Activated naive CD4-positive, alpha-beta T cell treated with anti-CD3 and anti-CD28 coated beads, Interleukin-2, amount 10 ng/mL, durations not matched to agents 7 days and 5 days (primary cell): ENCODE data around the gene RXFP2.
A peak's percentile ranks its signal among the peaks of the same experiment; 100 is the strongest.

ENCODE experiments used
- CTCF ChIA-PET: fragments of 350-600 bp; sonication (Branson Sonifier 250); formaldehyde crosslinking; loops from one replicate; lab custom pipeline; 2021; ENCODE audit warnings: antibody characterized with exemption; lab: Charles Lee
- DNase-seq: peaks from one replicate; pipeline ENCODE4 v3.0.0-alpha.2; 2020
- H3K27ac Mint-ChIP-seq: one replicate; pipeline ENCODE4 v1.8.0; 2021; ENCODE audit warnings: mild to moderate bottlenecking, moderate library complexity, mixed read lengths
- H3K27me3 Mint-ChIP-seq: one replicate; pipeline ENCODE4 v1.8.0; 2021; ENCODE audit warnings: mild to moderate bottlenecking, mixed read lengths
- H3K36me3 Mint-ChIP-seq: one replicate; pipeline ENCODE4 v1.8.0; 2021; ENCODE audit warnings: mixed read lengths
- H3K4me1 Mint-ChIP-seq: one replicate; pipeline ENCODE4 v1.8.0; 2021; ENCODE audit warnings: mixed read lengths
- H3K4me3 Mint-ChIP-seq: one replicate; pipeline ENCODE4 v1.8.0; 2021; ENCODE audit warnings: mild to moderate bottlenecking, moderate library complexity, mixed read lengths
- H3K9me3 Mint-ChIP-seq: one replicate; pipeline ENCODE4 v1.8.0; 2021; ENCODE audit warnings: mixed read lengths

The RXFP2 gene

DNA sequence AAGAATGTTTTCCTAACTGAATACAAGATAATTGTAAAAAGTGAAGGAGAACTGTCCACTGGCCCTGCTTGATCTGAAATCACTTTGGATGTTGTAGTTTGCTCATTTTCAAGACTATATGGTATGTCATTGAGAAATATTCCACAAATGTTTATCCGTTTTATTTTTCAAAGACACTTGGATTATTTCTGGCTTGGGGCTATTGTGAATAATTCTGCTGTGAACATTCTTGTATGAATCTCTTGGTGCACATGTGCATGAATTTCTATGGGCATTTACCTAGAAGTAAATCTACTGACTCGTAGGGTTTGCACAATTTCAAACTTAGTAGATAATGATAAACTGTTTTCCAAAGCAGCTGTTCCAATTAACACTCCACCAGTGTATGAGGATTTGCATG, 8.6 kb downstream of the RXFP2 start:
- DNase-seq, result no peak
- peaks cover 8% of the 10 kb centered on the region for H3K27me3 Mint-ChIP-seq
- H3K27ac Mint-ChIP-seq, result no peak overlapping the region
- no peaks in the 10 kb centered on the region for H3K9me3 Mint-ChIP-seq
- no peaks in the 10 kb centered on the region for H3K36me3 Mint-ChIP-seq
- H3K4me3 Mint-ChIP-seq, result no peak overlapping the region
- H3K4me1 Mint-ChIP-seq, result no peaks in the 10 kb centered on the region
- CTCF ChIA-PET, result no interaction called here

GRCh38 chr13:31749929-31750328, 10.6 kb downstream of the RXFP2 start:
- H3K36me3 Mint-ChIP-seq, result no peaks in the 10 kb centered on the region
- no peak for DNase-seq
- CTCF ChIA-PET, result no interaction called here
- H3K27me3 Mint-ChIP-seq, result peaks cover 6% of the 10 kb centered on the region
- H3K4me3 Mint-ChIP-seq, result no peak overlapping the region
- H3K27ac Mint-ChIP-seq, result no peak overlapping the region
- H3K9me3 Mint-ChIP-seq, result no peaks in the 10 kb centered on the region
- H3K4me1 Mint-ChIP-seq, result no peaks in the 10 kb centered on the region

- H3K4me1 Mint-ChIP-seq, result no peaks in the 10 kb centered on the region
- no peak overlapping the region for H3K4me3 Mint-ChIP-seq
- H3K27ac Mint-ChIP-seq, result no peak overlapping the region
- CTCF ChIA-PET, result no interaction called here
- no peaks in the 10 kb centered on the region for H3K36me3 Mint-ChIP-seq
- H3K27me3 Mint-ChIP-seq, result peaks cover 16% of the 10 kb centered on the region
- DNase-seq, result no peak
- no peaks in the 10 kb centered on the region for H3K9me3 Mint-ChIP-seq
Observed at GRCh38 chr13:31755211-31755610, 15.9 kb downstream of the RXFP2 start.

DNA sequence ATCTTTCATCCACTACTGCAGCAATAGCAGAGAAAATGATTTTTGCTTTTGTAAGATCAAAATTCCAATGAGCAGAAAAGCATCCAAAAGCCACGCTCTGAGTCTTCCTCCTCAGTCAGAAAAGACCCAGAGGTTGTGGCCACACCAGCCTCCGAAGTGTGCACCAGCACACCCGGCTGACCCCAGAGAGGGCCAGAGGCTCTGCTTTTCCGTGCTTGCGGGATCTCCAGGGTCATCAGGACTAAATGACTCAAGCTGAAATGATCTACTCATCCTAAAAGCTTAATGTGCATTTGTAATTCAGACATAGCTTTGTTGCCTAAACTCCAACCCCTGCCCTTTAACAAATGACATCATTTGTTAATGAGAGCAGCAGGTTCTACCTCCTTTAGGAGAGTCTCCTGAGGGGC, 16.5 kb downstream of the RXFP2 start:
- Mint-ChIP-seq H3K36me3 (no peaks in the 10 kb centered on the region), H3K9me3 (no peaks in the 10 kb centered on the region), H3K4me3 (no peak overlapping the region), H3K27me3 (peaks cover 16% of the 10 kb centered on the region), H3K27ac (no peak overlapping the region), H3K4me1 (no peaks in the 10 kb centered on the region)
- CTCF ChIA-PET, result no interaction called here
- no peak for DNase-seq

- CTCF ChIA-PET, result no interaction called here
- Mint-ChIP-seq H3K4me1 (no peaks in the 10 kb centered on the region), H3K27me3 (peaks cover 16% of the 10 kb centered on the region), H3K36me3 (no peaks in the 10 kb centered on the region), H3K9me3 (no peaks in the 10 kb centered on the region), H3K27ac (no peak overlapping the region), H3K4me3 (no peak overlapping the region)
- no peak for DNase-seq
Observed at GRCh38 chr13:31756346-31756745, 17.0 kb downstream of the RXFP2 start.

DNA sequence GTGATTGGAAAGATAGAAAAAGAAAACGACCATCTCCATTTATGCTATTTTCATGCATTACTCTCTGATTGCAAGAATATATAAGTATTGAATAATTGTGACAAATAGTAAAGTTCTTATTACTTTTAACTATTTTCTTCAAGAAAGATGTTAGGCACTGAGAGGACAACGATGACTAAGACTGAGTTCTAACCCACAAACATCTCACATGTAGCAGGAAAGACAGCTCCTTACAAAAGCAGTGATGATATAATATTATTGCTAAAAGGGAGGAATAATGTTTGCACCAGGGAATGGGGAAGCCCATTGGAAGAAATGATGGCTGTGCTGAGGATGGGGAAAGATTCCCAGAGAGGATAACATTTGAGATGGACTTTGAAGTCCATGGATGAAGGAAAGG, 22.6 kb downstream of the RXFP2 start:
- no peak overlapping the region for H3K27ac Mint-ChIP-seq
- no peak overlapping the region for H3K4me3 Mint-ChIP-seq
- CTCF ChIA-PET, result no interaction called here
- no peaks in the 10 kb centered on the region for H3K36me3 Mint-ChIP-seq
- no peak for DNase-seq
- H3K9me3 Mint-ChIP-seq, result no peaks in the 10 kb centered on the region
- no peaks in the 10 kb centered on the region for H3K4me1 Mint-ChIP-seq
- H3K27me3 Mint-ChIP-seq, result peaks cover 6% of the 10 kb centered on the region

- Mint-ChIP-seq H3K27me3 (peaks cover 2% of the 10 kb centered on the region), H3K4me3 (no peak overlapping the region), H3K4me1 (no peaks in the 10 kb centered on the region), H3K36me3 (no peaks in the 10 kb centered on the region), H3K9me3 (no peaks in the 10 kb centered on the region), H3K27ac (no peak overlapping the region)
- DNase-seq, result no peak
- CTCF ChIA-PET, result interaction anchor here (0.7 kb wide), 1 partner anchor 929 kb away, joined by 4 read pairs; no protein-coding TSS in a partner anchor
Observed at GRCh38 chr13:31764556-31764955, 25.2 kb downstream of the RXFP2 start.

GRCh38 chr13:31765138-31765785, 25.9 kb downstream of the RXFP2 start:
- no peaks in the 10 kb centered on the region for H3K4me1 Mint-ChIP-seq
- H3K27ac Mint-ChIP-seq, result no peak overlapping the region
- DNase-seq, result no peak
- no peaks in the 10 kb centered on the region for H3K36me3 Mint-ChIP-seq
- no peak overlapping the region for H3K4me3 Mint-ChIP-seq
- H3K9me3 Mint-ChIP-seq, result no peaks in the 10 kb centered on the region
- CTCF ChIA-PET, result interaction anchor here (0.7 kb wide), 1 partner anchor 930 kb away, joined by 4 read pairs; no protein-coding TSS in a partner anchor
- no peaks in the 10 kb centered on the region for H3K27me3 Mint-ChIP-seq

- no peak for DNase-seq
- no peaks in the 10 kb centered on the region for H3K4me1 Mint-ChIP-seq
- no peaks in the 10 kb centered on the region for H3K36me3 Mint-ChIP-seq
- no peaks in the 10 kb centered on the region for H3K27me3 Mint-ChIP-seq
- H3K9me3 Mint-ChIP-seq, result no peaks in the 10 kb centered on the region
- no peak overlapping the region for H3K4me3 Mint-ChIP-seq
- CTCF ChIA-PET, result no interaction called here
- H3K27ac Mint-ChIP-seq, result no peak overlapping the region
Observed at GRCh38 chr13:31767175-31767900, 28.0 kb downstream of the RXFP2 start.

- CTCF ChIA-PET, result no interaction called here
- no peak for DNase-seq
- Mint-ChIP-seq H3K4me3 (no peak overlapping the region), H3K36me3 (no peaks in the 10 kb centered on the region), H3K4me1 (peaks cover under 1% of the 10 kb centered on the region), H3K27ac (no peak overlapping the region), H3K27me3 (no peaks in the 10 kb centered on the region), H3K9me3 (no peaks in the 10 kb centered on the region)
Observed at GRCh38 chr13:31768351-31768750, 29.0 kb downstream of the RXFP2 start.

DNA sequence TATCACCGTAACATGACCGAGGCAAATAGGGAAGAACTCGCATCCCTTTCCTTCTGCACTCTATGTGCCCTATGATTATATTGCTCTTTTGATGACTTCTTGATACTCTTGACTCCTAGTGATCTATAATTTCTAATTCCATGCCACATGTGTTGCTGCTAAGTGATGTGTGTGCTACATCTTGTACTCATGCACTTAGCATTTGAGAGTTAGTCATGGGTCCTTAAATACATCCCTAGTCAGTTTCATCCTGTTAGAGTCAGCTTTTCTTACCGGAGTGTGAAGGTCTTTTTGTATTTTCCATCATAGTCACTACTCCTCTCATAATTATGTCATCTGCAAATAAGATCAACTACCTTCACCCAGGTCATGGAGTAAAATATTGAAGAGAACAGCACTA, 30.2 kb downstream of the RXFP2 start:
- CTCF ChIA-PET, result no interaction called here
- Mint-ChIP-seq H3K36me3 (no peaks in the 10 kb centered on the region), H3K9me3 (no peaks in the 10 kb centered on the region), H3K27me3 (no peaks in the 10 kb centered on the region), H3K4me1 (peaks cover 2% of the 10 kb centered on the region), H3K27ac (no peak overlapping the region), H3K4me3 (no peak overlapping the region)
- no peak for DNase-seq

DNA sequence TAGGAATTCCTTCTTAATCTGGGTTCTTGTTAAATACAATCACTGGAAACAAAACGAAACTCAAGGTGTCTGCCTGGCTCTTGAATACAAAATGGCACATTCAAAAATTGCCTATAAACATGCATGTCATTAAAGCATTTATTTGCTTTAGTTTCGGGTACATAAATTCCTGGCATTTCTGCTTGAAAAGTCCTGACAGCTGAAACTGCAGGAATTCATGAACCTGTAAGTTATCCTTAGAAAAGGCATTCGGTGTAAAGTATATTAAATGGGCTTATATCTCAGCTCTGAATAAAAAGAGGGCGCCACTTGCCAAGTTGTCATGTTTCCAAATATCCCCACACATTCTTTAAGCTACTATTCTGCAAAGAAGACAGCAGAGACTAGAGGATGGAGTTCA, 32.9 kb downstream of the RXFP2 start:
- H3K36me3 Mint-ChIP-seq, result no peaks in the 10 kb centered on the region
- CTCF ChIA-PET, result no interaction called here
- H3K4me1 Mint-ChIP-seq, result peaks cover 2% of the 10 kb centered on the region
- H3K9me3 Mint-ChIP-seq, result no peaks in the 10 kb centered on the region
- DNase-seq, result no peak
- no peak overlapping the region for H3K4me3 Mint-ChIP-seq
- peaks cover 5% of the 10 kb centered on the region for H3K27me3 Mint-ChIP-seq
- H3K27ac Mint-ChIP-seq, result no peak overlapping the region

DNA sequence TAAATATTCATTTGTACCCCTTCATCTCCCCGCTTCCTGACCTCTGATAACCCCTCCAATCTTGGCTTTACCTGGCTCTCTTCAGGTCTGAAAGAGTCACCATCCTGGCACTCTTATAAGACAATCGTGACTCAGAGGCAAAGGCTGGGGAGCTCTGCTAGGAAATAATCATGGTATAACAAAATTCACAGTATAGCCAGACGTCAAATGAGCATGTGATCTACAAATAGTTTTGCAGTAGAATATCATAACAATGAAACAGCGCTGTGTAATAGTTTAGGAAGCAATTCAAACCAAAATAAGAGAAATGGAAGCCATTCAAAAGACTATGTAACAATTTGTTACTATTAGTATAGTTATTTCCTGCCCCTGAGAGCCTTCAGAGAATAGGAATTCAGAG, 34.2 kb downstream of the RXFP2 start:
- no peaks in the 10 kb centered on the region for H3K36me3 Mint-ChIP-seq
- peak overlapping the region; percentile 17 for H3K4me3 Mint-ChIP-seq
- no peaks in the 10 kb centered on the region for H3K9me3 Mint-ChIP-seq
- CTCF ChIA-PET, result no interaction called here
- H3K4me1 Mint-ChIP-seq, result peaks cover 2% of the 10 kb centered on the region
- no peak for DNase-seq
- no peak overlapping the region for H3K27ac Mint-ChIP-seq
- H3K27me3 Mint-ChIP-seq, result peaks cover 5% of the 10 kb centered on the region

GRCh38 chr13:31774186-31774750, 34.9 kb downstream of the RXFP2 start:
- no peak for DNase-seq
- Mint-ChIP-seq H3K27me3 (peaks cover 5% of the 10 kb centered on the region), H3K9me3 (no peaks in the 10 kb centered on the region), H3K4me1 (peaks cover 2% of the 10 kb centered on the region), H3K4me3 (no peak overlapping the region), H3K36me3 (no peaks in the 10 kb centered on the region), H3K27ac (no peak overlapping the region)
- CTCF ChIA-PET, result no interaction called here

DNA sequence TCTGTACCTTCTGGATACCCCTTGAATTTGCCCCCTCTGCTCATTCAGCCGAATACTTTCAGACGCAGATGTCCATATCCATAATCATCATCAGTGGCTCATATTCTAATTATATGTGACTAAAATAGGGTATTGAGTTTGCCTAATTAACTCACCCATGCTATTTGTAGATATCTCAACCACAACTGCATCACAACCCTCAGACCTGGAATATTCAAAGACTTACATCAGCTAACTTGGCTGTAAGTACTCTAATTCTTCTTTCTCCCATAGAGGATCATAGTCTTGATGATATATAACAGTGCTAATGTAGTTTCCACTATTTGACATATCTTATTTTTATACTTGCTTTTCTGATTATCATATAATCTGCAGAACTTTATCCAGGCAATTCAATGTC, 35.8 kb downstream of the RXFP2 start:
- Mint-ChIP-seq H3K27ac (no peak overlapping the region), H3K9me3 (no peaks in the 10 kb centered on the region), H3K4me1 (peaks cover 2% of the 10 kb centered on the region), H3K4me3 (no peak overlapping the region), H3K36me3 (no peaks in the 10 kb centered on the region), H3K27me3 (peaks cover 5% of the 10 kb centered on the region)
- CTCF ChIA-PET, result no interaction called here
- no peak for DNase-seq
